GM23338 (cell line): ENCODE measurements around the gene PDE4B. TPM values are rescaled to one million over a fixed set of nuclear protein-coding genes. Genes with fewer than 3 reads are reported as not detected.

Source experiments
- ATAC-seq: fragments of 200-7000 bp; cut with Tn5 transposase; 3 replicates; pipeline ENCODE4 v1.9.1; 2020
- DNase-seq: peaks from one replicate; pipeline ENCODE4 v3.0.0-alpha.2; 2015; ENCODE audit warnings: low spot score
- H2AFZ ChIP-seq: fragments of 200-600 bp; sonication (generic); 2 replicates; pipeline ENCODE4 v1.8.0; 2016; ENCODE audit warnings: antibody characterized with exemption, mild to moderate bottlenecking, moderate library complexity
- H3F3A ChIP-seq: fragments of 200-600 bp; sonication (generic); replicated peaks from 2 replicates; pipeline ENCODE4 v1.8.0; 2017; ENCODE audit warnings: antibody characterized with exemption, mixed run types, low read depth
- H3K27ac ChIP-seq: fragments of 200-600 bp; sonication (generic); 2 replicates; pipeline ENCODE4 v1.6.1; 2016; ENCODE audit warnings: low read depth
- H3K27me3 ChIP-seq: fragments of 200-600 bp; sonication (generic); 2 replicates; pipeline ENCODE4 v1.8.0; 2016; ENCODE audit warnings: mild to moderate bottlenecking, mixed run types, moderate library complexity; ENCODE audit not compliant: insufficient read depth
- H3K36me3 ChIP-seq: fragments of 200-600 bp; sonication (generic); 2 replicates; pipeline ENCODE4 v1.8.0; 2016; ENCODE audit warnings: mild to moderate bottlenecking; ENCODE audit not compliant: insufficient read depth
- H3K4me1 ChIP-seq: fragments of 200-600 bp; sonication (generic); 2 replicates; pipeline ENCODE4 v1.8.0; 2016; ENCODE audit warnings: mild to moderate bottlenecking, moderate library complexity; ENCODE audit not compliant: insufficient read depth
- H3K4me2 ChIP-seq: fragments of 200-600 bp; sonication (generic); 2 replicates; pipeline ENCODE4 v1.7.1; 2017; ENCODE audit warnings: mixed run types
- H3K4me3 ChIP-seq: fragments of 200-600 bp; sonication (generic); 2 replicates; pipeline ENCODE4 v1.6.1; 2016; ENCODE audit warnings: mixed run types
- H3K79me2 ChIP-seq: fragments of 200-600 bp; sonication (generic); replicated peaks from 2 replicates; pipeline ENCODE4 v1.8.0; 2017; ENCODE audit warnings: mild to moderate bottlenecking; ENCODE audit not compliant: insufficient read depth
- H3K9me2 ChIP-seq: fragments of 200-600 bp; sonication (generic); 2 replicates; pipeline ENCODE4 v1.8.0; 2017; ENCODE audit not compliant: insufficient read depth
- H4K20me1 ChIP-seq: fragments of 200-600 bp; sonication (generic); replicated peaks from 2 replicates; pipeline ENCODE4 v1.8.0; 2017; ENCODE audit warnings: mild to moderate bottlenecking; ENCODE audit not compliant: insufficient read depth
- H3K27ac Mint-ChIP-seq: 2 replicates; pipeline ENCODE4 v1.8.0; 2020; ENCODE audit warnings: inconsistent platforms, mild to moderate bottlenecking, moderate library complexity, mixed read lengths
- H3K27me3 Mint-ChIP-seq: 3 replicates; pipeline ENCODE4 v1.8.0; 2022; ENCODE audit warnings: low read depth, mild to moderate bottlenecking, moderate library complexity, mixed read lengths, inconsistent platforms; ENCODE audit not compliant: insufficient read depth, poor library complexity
- H3K36me3 Mint-ChIP-seq: 3 replicates; pipeline ENCODE4 v1.8.0; 2021; ENCODE audit warnings: low read depth, mild to moderate bottlenecking, inconsistent platforms, moderate library complexity, mixed read lengths
- H3K4me1 Mint-ChIP-seq: 3 replicates; pipeline ENCODE4 v1.8.0; 2020; ENCODE audit warnings: mild to moderate bottlenecking, inconsistent platforms, mixed read lengths
- H3K4me3 Mint-ChIP-seq: 3 replicates; pipeline ENCODE4 v1.8.0; 2021; ENCODE audit warnings: moderate library complexity, mild to moderate bottlenecking, inconsistent platforms, mixed read lengths
- H3K9me3 Mint-ChIP-seq: 3 replicates; pipeline ENCODE4 v1.8.0; 2020; ENCODE audit warnings: moderate library complexity, mild to moderate bottlenecking, inconsistent platforms, mixed read lengths
- CREB1 ChIP-seq: fragments of 250-450 bp; sonication (Bioruptor Pico); IDR thresholded peaks from 2 replicates; pipeline ENCODE4 v1.5.0; 2020; ENCODE audit warnings: low read depth, mild to moderate bottlenecking, moderate library complexity
- JUNB ChIP-seq: IDR thresholded peaks from one replicate; pipeline ENCODE4 v1.6.1; 2016; ENCODE audit warnings: antibody characterized with exemption; ENCODE audit not compliant: unreplicated experiment
- NANOG ChIP-seq: IDR thresholded peaks from 2 replicates; pipeline ENCODE4 v1.6.1; 2016; ENCODE audit warnings: antibody characterized with exemption, borderline replicate concordance
- STAT1 ChIP-seq: IDR thresholded peaks from one replicate; pipeline ENCODE4 v1.6.1; 2016; ENCODE audit warnings: antibody characterized with exemption; ENCODE audit not compliant: unreplicated experiment
- polyA plus RNA-seq: library from polyadenylated mRNA; unstranded; fragments of >200 nt; fragmentation: Nextera tagmentation; extraction: Ambion mirVana; gene quantifications from 2 replicates; pipeline ENCODE4 v1.2.1, GENCODE V29; 2016
- total RNA-seq: library from RNA; depleted of rRNA; stranded (reverse); fragments of >200 nt; shearing (Covaris generic); gene quantifications from 2 replicates; pipeline ENCODE4 v1.2.3, GENCODE V29; 2014
- TF ChIP-seq, protein P1 (sequence below): fragments of 250-450 bp; sonication (Bioruptor Pico); IDR thresholded peaks from 2 replicates; pipeline ENCODE4 v1.5.0; 2020; ENCODE audit warnings: mild to moderate bottlenecking, moderate library complexity

The PDE4B gene
- total and polyA plus RNA-seq, 2 experiments from 2014 or later, result 14.0 to 25.6 TPM

DNA sequence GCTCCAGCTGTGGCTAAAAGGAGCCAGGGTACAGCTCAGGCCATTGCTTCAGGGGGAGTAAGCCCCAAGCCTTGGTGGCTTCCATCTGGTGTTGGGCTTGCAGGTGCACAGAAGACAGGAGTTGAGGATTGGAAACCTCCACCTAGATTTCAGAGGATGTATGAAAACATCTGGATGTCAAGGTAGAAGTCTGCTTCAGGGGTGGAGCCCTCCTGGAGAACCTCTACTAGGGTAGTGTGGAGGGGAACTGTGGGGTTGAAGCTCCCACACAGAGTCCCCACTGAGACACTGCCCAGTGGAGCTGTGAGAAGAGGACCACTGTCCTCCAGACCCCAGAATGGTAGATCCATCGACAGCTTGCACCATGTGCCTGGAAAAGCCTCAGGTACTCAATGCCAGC is 183.0 kb downstream of the PDE4B start:
- Mint-ChIP-seq H3K27ac (no peak overlapping the region), H3K4me1 (no peaks in the 10 kb centered on the region), H3K27me3 (peaks cover 4% of the 10 kb centered on the region), H3K4me3 (no peak overlapping the region), H3K36me3 (peaks cover 14% of the 10 kb centered on the region), H3K9me3 (peaks cover 30% of the 10 kb centered on the region)
- Histone ChIP-seq H3K9me2 (peaks cover 4% of the 10 kb centered on the region; the same call in 1 of the 2 replicates), H3K4me2 (no peak overlapping the region), H3K27me3 (no peaks in the 10 kb centered on the region), H3F3A (no peaks in the 10 kb centered on the region), H3K36me3 (no peaks in the 10 kb centered on the region), H3K27ac (no peak overlapping the region), H3K4me1 (no peaks in the 10 kb centered on the region), H3K4me3 (no peak overlapping the region), H4K20me1 (no peaks in the 10 kb centered on the region), H2AFZ (no peak overlapping the region), H3K79me2 (no peaks in the 10 kb centered on the region)
- TF ChIP-seq STAT1, result no peak
- no peak for TF ChIP-seq JUNB
- TF ChIP-seq, protein P1, sequence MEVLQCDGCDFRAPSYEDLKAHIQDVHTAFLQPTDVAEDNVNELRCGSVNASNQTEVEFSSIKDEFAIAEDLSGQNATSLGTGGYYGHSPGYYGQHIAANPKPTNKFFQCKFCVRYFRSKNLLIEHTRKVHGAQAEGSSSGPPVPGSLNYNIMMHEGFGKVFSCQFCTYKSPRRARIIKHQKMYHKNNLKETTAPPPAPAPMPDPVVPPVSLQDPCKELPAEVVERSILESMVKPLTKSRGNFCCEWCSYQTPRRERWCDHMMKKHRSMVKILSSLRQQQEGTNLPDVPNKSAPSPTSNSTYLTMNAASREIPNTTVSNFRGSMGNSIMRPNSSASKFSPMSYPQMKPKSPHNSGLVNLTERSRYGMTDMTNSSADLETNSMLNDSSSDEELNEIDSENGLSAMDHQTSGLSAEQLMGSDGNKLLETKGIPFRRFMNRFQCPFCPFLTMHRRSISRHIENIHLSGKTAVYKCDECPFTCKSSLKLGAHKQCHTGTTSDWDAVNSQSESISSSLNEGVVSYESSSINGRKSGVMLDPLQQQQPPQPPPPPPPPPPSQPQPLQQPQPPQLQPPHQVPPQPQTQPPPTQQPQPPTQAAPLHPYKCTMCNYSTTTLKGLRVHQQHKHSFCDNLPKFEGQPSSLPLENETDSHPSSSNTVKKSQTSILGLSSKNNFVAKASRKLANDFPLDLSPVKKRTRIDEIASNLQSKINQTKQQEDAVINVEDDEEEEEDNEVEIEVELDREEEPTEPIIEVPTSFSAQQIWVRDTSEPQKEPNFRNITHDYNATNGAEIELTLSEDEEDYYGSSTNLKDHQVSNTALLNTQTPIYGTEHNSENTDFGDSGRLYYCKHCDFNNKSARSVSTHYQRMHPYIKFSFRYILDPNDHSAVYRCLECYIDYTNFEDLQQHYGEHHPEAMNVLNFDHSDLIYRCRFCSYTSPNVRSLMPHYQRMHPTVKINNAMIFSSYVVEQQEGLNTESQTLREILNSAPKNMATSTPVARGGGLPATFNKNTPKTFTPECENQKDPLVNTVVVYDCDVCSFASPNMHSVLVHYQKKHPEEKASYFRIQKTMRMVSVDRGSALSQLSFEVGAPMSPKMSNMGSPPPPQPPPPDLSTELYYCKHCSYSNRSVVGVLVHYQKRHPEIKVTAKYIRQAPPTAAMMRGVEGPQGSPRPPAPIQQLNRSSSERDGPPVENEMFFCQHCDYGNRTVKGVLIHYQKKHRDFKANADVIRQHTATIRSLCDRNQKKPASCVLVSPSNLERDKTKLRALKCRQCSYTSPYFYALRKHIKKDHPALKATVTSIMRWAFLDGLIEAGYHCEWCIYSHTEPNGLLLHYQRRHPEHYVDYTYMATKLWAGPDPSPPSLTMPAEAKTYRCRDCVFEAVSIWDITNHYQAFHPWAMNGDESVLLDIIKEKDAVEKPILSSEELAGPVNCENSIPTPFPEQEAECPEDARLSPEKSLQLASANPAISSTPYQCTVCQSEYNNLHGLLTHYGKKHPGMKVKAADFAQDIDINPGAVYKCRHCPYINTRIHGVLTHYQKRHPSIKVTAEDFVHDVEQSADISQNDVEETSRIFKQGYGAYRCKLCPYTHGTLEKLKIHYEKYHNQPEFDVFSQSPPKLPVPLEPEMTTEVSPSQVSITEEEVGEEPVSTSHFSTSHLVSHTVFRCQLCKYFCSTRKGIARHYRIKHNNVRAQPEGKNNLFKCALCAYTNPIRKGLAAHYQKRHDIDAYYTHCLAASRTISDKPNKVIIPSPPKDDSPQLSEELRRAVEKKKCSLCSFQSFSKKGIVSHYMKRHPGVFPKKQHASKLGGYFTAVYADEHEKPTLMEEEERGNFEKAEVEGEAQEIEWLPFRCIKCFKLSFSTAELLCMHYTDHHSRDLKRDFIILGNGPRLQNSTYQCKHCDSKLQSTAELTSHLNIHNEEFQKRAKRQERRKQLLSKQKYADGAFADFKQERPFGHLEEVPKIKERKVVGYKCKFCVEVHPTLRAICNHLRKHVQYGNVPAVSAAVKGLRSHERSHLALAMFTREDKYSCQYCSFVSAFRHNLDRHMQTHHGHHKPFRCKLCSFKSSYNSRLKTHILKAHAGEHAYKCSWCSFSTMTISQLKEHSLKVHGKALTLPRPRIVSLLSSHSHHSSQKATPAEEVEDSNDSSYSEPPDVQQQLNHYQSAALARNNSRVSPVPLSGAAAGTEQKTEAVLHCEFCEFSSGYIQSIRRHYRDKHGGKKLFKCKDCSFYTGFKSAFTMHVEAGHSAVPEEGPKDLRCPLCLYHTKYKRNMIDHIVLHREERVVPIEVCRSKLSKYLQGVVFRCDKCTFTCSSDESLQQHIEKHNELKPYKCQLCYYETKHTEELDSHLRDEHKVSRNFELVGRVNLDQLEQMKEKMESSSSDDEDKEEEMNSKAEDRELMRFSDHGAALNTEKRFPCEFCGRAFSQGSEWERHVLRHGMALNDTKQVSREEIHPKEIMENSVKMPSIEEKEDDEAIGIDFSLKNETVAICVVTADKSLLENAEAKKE (CRISPR knock-in tag), result no peak
- no peak for TF ChIP-seq CREB1 (CRISPR knock-in tag)
- no peak for DNase-seq
- no peak for ATAC-seq

DNA sequence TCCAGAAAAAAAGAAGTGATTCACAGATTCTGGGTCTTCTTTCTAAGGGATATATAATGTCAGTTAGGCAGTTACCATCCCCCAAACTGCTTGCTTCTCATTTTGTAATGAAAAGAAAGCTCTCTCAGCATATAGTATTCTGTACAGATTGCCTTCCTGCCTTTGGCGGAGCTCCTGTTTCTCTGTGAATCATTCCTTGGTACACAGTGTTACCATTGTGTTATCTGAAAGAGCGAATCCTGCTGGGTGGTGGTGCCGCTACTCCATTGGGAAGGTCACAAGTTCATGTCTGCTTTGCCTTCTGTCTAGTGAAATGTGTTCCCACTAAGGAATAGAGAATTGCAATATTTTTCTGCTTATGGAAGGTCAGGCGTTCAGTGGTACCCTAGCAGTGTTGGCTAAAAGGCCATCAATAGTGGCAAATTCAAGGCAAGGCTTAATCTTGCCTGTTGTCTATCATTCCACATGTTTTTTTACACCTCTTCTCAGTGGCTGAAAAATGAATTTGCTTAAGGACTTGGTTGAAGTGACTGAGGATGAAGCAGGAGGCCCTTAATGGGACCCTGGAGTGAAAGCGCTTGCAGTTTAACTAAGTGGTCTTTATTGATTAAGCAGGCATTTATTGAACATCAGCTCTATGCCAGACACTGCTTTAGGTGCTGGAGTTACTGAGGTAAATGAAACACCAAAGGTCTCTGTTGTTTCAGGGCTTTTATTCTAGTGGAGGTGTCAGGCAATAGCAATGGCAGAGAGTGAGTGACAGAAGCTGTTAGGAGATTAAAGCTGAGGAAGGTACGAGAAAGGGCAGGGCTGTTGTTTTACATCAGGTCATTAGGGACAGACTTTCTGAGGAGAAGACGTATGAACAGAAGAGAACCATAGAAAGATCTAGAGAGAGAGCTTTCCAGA is 186.7 kb downstream of the PDE4B start:
- no peaks in the 10 kb centered on the region for H3K79me2 ChIP-seq
- no peak overlapping the region for H3K4me2 ChIP-seq
- H3K4me1 ChIP-seq, result no peaks in the 10 kb centered on the region
- no peak overlapping the region for H3K4me3 Mint-ChIP-seq
- no peak overlapping the region for H3K4me3 ChIP-seq
- H3F3A ChIP-seq, result no peaks in the 10 kb centered on the region
- H3K36me3 ChIP-seq, result no peaks in the 10 kb centered on the region
- DNase-seq (no peak), ATAC-seq (no peak)
- no peaks in the 10 kb centered on the region for H4K20me1 ChIP-seq
- H3K27ac Mint-ChIP-seq, result no peak overlapping the region
- no peaks in the 10 kb centered on the region for H3K4me1 Mint-ChIP-seq
- H2AFZ ChIP-seq, result no peak overlapping the region
- H3K9me2 ChIP-seq, result peaks cover 4% of the 10 kb centered on the region; the same call in 1 of the 2 replicates
- no peaks in the 10 kb centered on the region for H3K27me3 ChIP-seq
- TF ChIP-seq NANOG, result no peak
- H3K9me3 Mint-ChIP-seq, result peaks cover 28% of the 10 kb centered on the region
- peaks cover 14% of the 10 kb centered on the region for H3K36me3 Mint-ChIP-seq
- no peak overlapping the region for H3K27ac ChIP-seq
- peaks cover 4% of the 10 kb centered on the region for H3K27me3 Mint-ChIP-seq
